ENCODE measurements around the gene ABT1.
"Not testable (repeated sequence)": the region's sequence is repeated elsewhere in the genome, so short reads cannot be mapped to it uniquely, and the experiment has no call there.

The ABT1 gene

GRCh38 chr6:26596579-26597388 lies at the start of gene ABT1:
Gene ABT1 (plus strand): TSS chr6:26596953. CDS start chr6:26596983, 30 bp downstream.
- peak; percentile 96 to 98 for DNase-seq

- not testable (repeated sequence) for DNase-seq
These were observed 49.4 kb upstream of the ABT1 start for GRCh38 chr6:26547363-26547762.

GRCh38 chr6:26550250-26550993 lies 46.3 kb upstream of the ABT1 start:
- peak in 1 of 2 donors; percentile 49 for DNase-seq

- DNase-seq = no peak
These were observed 44.5 kb upstream of the ABT1 start for GRCh38 chr6:26552205-26552604.

GRCh38 chr6:26552640-26553188 lies 44.0 kb upstream of the ABT1 start:
- no peak for DNase-seq

GRCh38 chr6:26553264-26553634 lies 43.5 kb upstream of the ABT1 start:
- peak; percentile 80 to 88 for DNase-seq

- DNase-seq = peak; percentile 80 to 92
These were observed 42.9 kb upstream of the ABT1 start for GRCh38 chr6:26553635-26554446.

GRCh38 chr6:26554447-26554696 lies 42.4 kb upstream of the ABT1 start:
- DNase-seq = no peak

GRCh38 chr6:26554697-26555504 lies 41.9 kb upstream of the ABT1 start:
- DNase-seq = peak; percentile 83 to 88

- peak in 1 of 2 donors; percentile 37 for DNase-seq
These were observed 41.1 kb upstream of the ABT1 start for GRCh38 chr6:26555505-26556262.

GRCh38 chr6:26556263-26557070 lies 40.3 kb upstream of the ABT1 start:
- DNase-seq = peak; percentile 30 to 59

- no peak for DNase-seq
These were observed 35.0 kb upstream of the ABT1 start for GRCh38 chr6:26561533-26562466.

- no peak for DNase-seq
These were observed 33.3 kb upstream of the ABT1 start for GRCh38 chr6:26563488-26563887.

- DNase-seq = peak; percentile 97 to 99
These were observed 27.9 kb upstream of the ABT1 start for GRCh38 chr6:26568601-26569432.

- no peak for DNase-seq
These were observed 27.4 kb upstream of the ABT1 start for GRCh38 chr6:26569433-26569764.

- peak in 1 of 2 donors; percentile 21 for DNase-seq
These were observed 26.5 kb upstream of the ABT1 start for GRCh38 chr6:26570027-26570809.

GRCh38 chr6:26571592-26572296 lies 25.0 kb upstream of the ABT1 start:
- DNase-seq = peak; percentile 44 to 82

All from CD4-positive, alpha-beta T cell treated with Interferon alpha-2 for 1 hour (primary cell).